ENCODE measurements around the gene PPID. TPM values are rescaled to one million over a fixed set of nuclear protein-coding genes. Genes with fewer than 3 reads are reported as not detected.

The PPID gene
- polyA plus RNA-seq, 1 donor from 2014 or later = 65.2 TPM

- H3K79me2 ChIP-seq (replicated peaks; ENCODE audit: insufficient read depth, low read length) = peaks cover 28% of the 10 kb centered on the region
- no peak overlapping the region for H3K27ac ChIP-seq (ENCODE audit: low read length)
- H3K9me2 ChIP-seq (ENCODE audit: insufficient read depth, low read length) = no peaks in the 10 kb centered on the region
- no peak overlapping the region for H3K4me3 ChIP-seq (ENCODE audit: low read length)
- H3K27me3 ChIP-seq (ENCODE audit: insufficient read depth, low read depth, low read length) = no peaks in the 10 kb centered on the region
- H3K4me2 ChIP-seq (ENCODE audit: low read length) = no peak overlapping the region
- H3K9me3 ChIP-seq (ENCODE audit: low read length) = no peaks in the 10 kb centered on the region
- TF ChIP-seq POLR2AphosphoS5 (IDR thresholded peaks at IDR 0.05) (no peak), EZH2 (IDR thresholded peaks at IDR 0.05; ENCODE audit: borderline replicate concordance, insufficient read depth, low read length, poor library complexity, severe bottlenecking) (no peak), TAF1 (IDR thresholded peaks at IDR 0.05; ENCODE audit: low read depth) (no peak), MXI1 (conservative IDR thresholded peaks at IDR 0.05; ENCODE audit: poor library complexity, severe bottlenecking) (no peak)
- no peak overlapping the region for H2AFZ ChIP-seq (ENCODE audit: low read depth, low read length)
- no peaks in the 10 kb centered on the region for H3F3A ChIP-seq (ENCODE audit: insufficient read depth, low read length, poor library complexity, severe bottlenecking)
- H3K36me3 ChIP-seq (ENCODE audit: insufficient read depth, low read length) = no peaks in the 10 kb centered on the region
- no peak overlapping the region for H3K9ac ChIP-seq (ENCODE audit: low read length)
- H4K20me1 ChIP-seq (ENCODE audit: insufficient read depth) = no peaks in the 10 kb centered on the region
Measured at GRCh38 chr4:158673633-158674032, 49.6 kb downstream of the PPID start.

- Histone ChIP-seq H3K36me3 (ENCODE audit: insufficient read depth, low read length) (no peaks in the 10 kb centered on the region), H3K9ac (ENCODE audit: low read length) (peak within 1 kb of the TSS; percentile 83), H4K20me1 (ENCODE audit: insufficient read depth) (no peaks in the 10 kb centered on the region), H2AFZ (ENCODE audit: low read depth, low read length) (peak within 1 kb of the TSS; percentile 81), H3K9me2 (ENCODE audit: insufficient read depth, low read length) (no peaks in the 10 kb centered on the region), H3K9me3 (ENCODE audit: low read length) (no peaks in the 10 kb centered on the region), H3K4me2 (ENCODE audit: low read length) (peak within 1 kb of the TSS; percentile 74), H3K79me2 (replicated peaks; ENCODE audit: insufficient read depth, low read length) (peaks cover 42% of the 10 kb centered on the region), H3F3A (ENCODE audit: insufficient read depth, low read length, poor library complexity, severe bottlenecking) (no peaks in the 10 kb centered on the region), H3K4me3 (ENCODE audit: low read length) (peak within 1 kb of the TSS; percentile 85), H3K27ac (ENCODE audit: low read length) (peak within 1 kb of the TSS; percentile 85), H3K27me3 (ENCODE audit: insufficient read depth, low read depth, low read length) (no peaks in the 10 kb centered on the region)
- TF ChIP-seq RAD21 (conservative IDR thresholded peaks at IDR 0.05) (peak; percentile 67), EP300 (conservative IDR thresholded peaks at IDR 0.05; ENCODE audit: poor library complexity, severe bottlenecking) (peak; percentile 31), SMC3 (conservative IDR thresholded peaks at IDR 0.05; ENCODE audit: poor library complexity) (peak; percentile 51), POLR2AphosphoS5 (IDR thresholded peaks at IDR 0.05) (peak; percentile 88), MXI1 (conservative IDR thresholded peaks at IDR 0.05; ENCODE audit: poor library complexity, severe bottlenecking) (no peak), EZH2 (IDR thresholded peaks at IDR 0.05; ENCODE audit: borderline replicate concordance, insufficient read depth, low read length, poor library complexity, severe bottlenecking) (no peak), REST (IDR thresholded peaks at IDR 0.05; ENCODE audit: borderline replicate concordance) (peak; percentile 86), CTCF (IDR thresholded peaks at IDR 0.05; ENCODE audit: poor library complexity, severe bottlenecking) (peak; percentile 89), TAF1 (IDR thresholded peaks at IDR 0.05; ENCODE audit: low read depth) (peak; percentile 88)
Measured at GRCh38 chr4:158671915-158672806, 51.0 kb downstream of the PPID start, which contains the start of gene ETFDH. Gene ETFDH (plus strand): TSS chr4:158672296. CDS start chr4:158672457, 161 bp downstream.

Measured in neural cell (in vitro differentiated cells).